Measurements from ENCODE around the gene ZCCHC7.

Gene ZCCHC7

DNA sequence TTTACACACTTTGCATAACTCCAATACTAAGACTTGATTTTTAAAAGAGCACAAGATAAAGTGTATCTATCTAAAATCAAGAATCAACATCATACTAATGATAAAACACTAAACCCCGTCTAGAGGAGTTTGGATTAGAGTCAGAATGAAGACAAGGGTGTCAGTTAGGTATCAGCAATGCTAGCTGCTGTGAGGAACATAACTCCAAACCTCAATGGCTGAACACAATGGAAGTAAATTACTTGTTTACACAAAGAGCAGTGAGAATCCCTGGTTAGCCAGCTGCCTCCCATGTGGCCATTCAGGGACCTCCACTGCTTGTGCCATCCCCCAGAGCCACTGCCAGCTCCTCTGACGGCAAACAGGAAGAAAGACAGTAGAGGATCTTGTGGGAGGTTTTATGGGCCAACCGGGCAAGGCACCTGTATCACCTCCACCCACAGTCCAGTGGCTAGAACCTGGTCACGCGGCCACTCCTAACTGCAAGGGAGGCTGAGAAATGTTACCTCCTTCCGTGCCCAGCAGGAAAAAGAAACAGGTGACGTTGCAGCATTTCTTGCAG, 278.2 kb downstream of the ZCCHC7 start:
- TF ChIP-seq EZH2phosphoT487 (IDR thresholded peaks at IDR 0.05; ENCODE audit: borderline replicate concordance) (no peak), CTCF (conservative IDR thresholded peaks at IDR 0.05; ENCODE audit: low read length) (no peak)
- H3K9ac ChIP-seq (ENCODE audit: low read depth, low read length, poor library complexity, severe bottlenecking), result no peak overlapping the region
- H3K4me1 ChIP-seq (ENCODE audit: insufficient read depth, low read length, poor library complexity, severe bottlenecking), result no peaks in the 10 kb centered on the region
- no peaks in the 10 kb centered on the region for H3K79me2 ChIP-seq (ENCODE audit: insufficient read depth, low read length)
- no peaks in the 10 kb centered on the region for H3F3A ChIP-seq (ENCODE audit: low read depth)
- H2AFZ ChIP-seq (ENCODE audit: low read length), result no peak overlapping the region
- no peaks in the 10 kb centered on the region for H4K20me1 ChIP-seq (ENCODE audit: insufficient read depth, low read length, poor library complexity, severe bottlenecking)
- no peaks in the 10 kb centered on the region for H3K36me3 ChIP-seq (ENCODE audit: insufficient read depth, low read length)
- H3K4me3 ChIP-seq (ENCODE audit: low read length, poor library complexity, severe bottlenecking), result no peak overlapping the region
- no peak overlapping the region for H3K4me2 ChIP-seq (ENCODE audit: low read depth, low read length, poor library complexity, severe bottlenecking)
- no peaks in the 10 kb centered on the region for H3K9me2 ChIP-seq (replicated peaks; ENCODE audit: low read depth, low read length)
- no peaks in the 10 kb centered on the region for H3K9me3 ChIP-seq (ENCODE audit: insufficient read depth, low read depth, low read length)
- no peaks in the 10 kb centered on the region for H3K27me3 ChIP-seq (ENCODE audit: insufficient read depth, low read length, poor library complexity, severe bottlenecking)

DNA sequence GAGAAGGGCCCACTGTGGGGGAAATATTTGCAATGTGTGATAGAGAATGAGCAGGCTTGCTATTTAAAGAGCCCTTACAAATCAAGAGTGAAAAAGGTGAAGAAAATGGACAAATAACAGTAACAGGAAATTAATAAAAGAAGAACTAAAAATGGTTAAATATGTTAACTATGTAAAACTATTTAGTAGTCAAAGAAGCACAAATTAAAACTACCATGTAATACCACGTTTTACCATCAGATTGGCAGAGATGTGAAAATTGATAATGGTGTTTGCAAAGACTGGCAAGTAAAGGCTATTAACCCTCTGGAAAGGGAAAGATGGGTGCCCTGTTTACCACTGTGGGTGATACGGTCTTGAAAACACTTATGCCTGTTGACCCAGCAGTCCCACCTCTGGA, 279.0 kb downstream of the ZCCHC7 start:
- Histone ChIP-seq H3K4me2 (ENCODE audit: low read depth, low read length, poor library complexity, severe bottlenecking) (no peak overlapping the region), H3K4me1 (ENCODE audit: insufficient read depth, low read length, poor library complexity, severe bottlenecking) (no peaks in the 10 kb centered on the region), H3K36me3 (ENCODE audit: insufficient read depth, low read length) (no peaks in the 10 kb centered on the region), H3K9me3 (ENCODE audit: insufficient read depth, low read depth, low read length) (no peaks in the 10 kb centered on the region), H3K9ac (ENCODE audit: low read depth, low read length, poor library complexity, severe bottlenecking) (no peak overlapping the region), H4K20me1 (ENCODE audit: insufficient read depth, low read length, poor library complexity, severe bottlenecking) (no peaks in the 10 kb centered on the region), H3K4me3 (ENCODE audit: low read length, poor library complexity, severe bottlenecking) (no peak overlapping the region), H3K79me2 (ENCODE audit: insufficient read depth, low read length) (no peaks in the 10 kb centered on the region), H2AFZ (ENCODE audit: low read length) (no peak overlapping the region), H3F3A (ENCODE audit: low read depth) (no peaks in the 10 kb centered on the region), H3K9me2 (replicated peaks; ENCODE audit: low read depth, low read length) (no peaks in the 10 kb centered on the region), H3K27me3 (ENCODE audit: insufficient read depth, low read length, poor library complexity, severe bottlenecking) (no peaks in the 10 kb centered on the region)
- TF ChIP-seq EZH2phosphoT487 (IDR thresholded peaks at IDR 0.05; ENCODE audit: borderline replicate concordance) (no peak), CTCF (conservative IDR thresholded peaks at IDR 0.05; ENCODE audit: low read length) (no peak)

- TF ChIP-seq EZH2phosphoT487 (IDR thresholded peaks at IDR 0.05; ENCODE audit: borderline replicate concordance) (no peak), CTCF (conservative IDR thresholded peaks at IDR 0.05; ENCODE audit: low read length) (no peak)
- Histone ChIP-seq H3K4me3 (ENCODE audit: low read length, poor library complexity, severe bottlenecking) (no peak overlapping the region), H4K20me1 (ENCODE audit: insufficient read depth, low read length, poor library complexity, severe bottlenecking) (no peaks in the 10 kb centered on the region), H3K9ac (ENCODE audit: low read depth, low read length, poor library complexity, severe bottlenecking) (no peak overlapping the region), H3K9me3 (ENCODE audit: insufficient read depth, low read depth, low read length) (no peaks in the 10 kb centered on the region), H3K4me1 (ENCODE audit: insufficient read depth, low read length, poor library complexity, severe bottlenecking) (peaks cover 3% of the 10 kb centered on the region), H3K79me2 (ENCODE audit: insufficient read depth, low read length) (no peaks in the 10 kb centered on the region), H2AFZ (ENCODE audit: low read length) (no peak overlapping the region), H3K36me3 (ENCODE audit: insufficient read depth, low read length) (no peaks in the 10 kb centered on the region), H3K27me3 (ENCODE audit: insufficient read depth, low read length, poor library complexity, severe bottlenecking) (no peaks in the 10 kb centered on the region), H3K4me2 (ENCODE audit: low read depth, low read length, poor library complexity, severe bottlenecking) (no peak overlapping the region), H3K9me2 (replicated peaks; ENCODE audit: low read depth, low read length) (no peaks in the 10 kb centered on the region), H3F3A (ENCODE audit: low read depth) (no peaks in the 10 kb centered on the region)
These were observed 284.2 kb downstream of the ZCCHC7 start for GRCh38 chr9:37404590-37404989.

Measured in Loucy (cell line).